Activated naive CD8-positive, alpha-beta T cell (primary cell): ENCODE measurements around the gene TRIO.

Experiments used
- H3K27ac Mint-ChIP-seq: one replicate; pipeline ENCODE4 v1.8.0; 2021; ENCODE audit warnings: mixed read lengths
- H3K27me3 Mint-ChIP-seq: one replicate; pipeline ENCODE4 v1.8.0; 2021; ENCODE audit warnings: mixed read lengths
- H3K36me3 Mint-ChIP-seq: one replicate; pipeline ENCODE4 v1.8.0; 2021; ENCODE audit warnings: mixed read lengths
- H3K4me1 Mint-ChIP-seq: one replicate; pipeline ENCODE4 v1.8.0; 2021; ENCODE audit warnings: low read depth, mixed read lengths
- H3K4me3 Mint-ChIP-seq: one replicate; pipeline ENCODE4 v1.8.0; 2021; ENCODE audit warnings: mild to moderate bottlenecking, mixed read lengths
- H3K9me3 Mint-ChIP-seq: one replicate; pipeline ENCODE4 v1.8.0; 2021; ENCODE audit warnings: low read depth, mixed read lengths

Gene TRIO

GRCh38 chr5:14134771-14135170 lies 8.4 kb upstream of the TRIO start:
- Mint-ChIP-seq H3K27me3 (peaks cover 41% of the 10 kb centered on the region), H3K4me1 (no peaks in the 10 kb centered on the region), H3K27ac (no peak overlapping the region), H3K4me3 (no peak overlapping the region), H3K9me3 (peaks cover 4% of the 10 kb centered on the region), H3K36me3 (peaks cover 4% of the 10 kb centered on the region)

GRCh38 chr5:14135621-14136020 lies 7.5 kb upstream of the TRIO start:
- Mint-ChIP-seq H3K27me3 (peaks cover 41% of the 10 kb centered on the region), H3K9me3 (peaks cover 4% of the 10 kb centered on the region), H3K4me1 (no peaks in the 10 kb centered on the region), H3K36me3 (peaks cover 4% of the 10 kb centered on the region), H3K4me3 (no peak overlapping the region), H3K27ac (no peak overlapping the region)

DNA sequence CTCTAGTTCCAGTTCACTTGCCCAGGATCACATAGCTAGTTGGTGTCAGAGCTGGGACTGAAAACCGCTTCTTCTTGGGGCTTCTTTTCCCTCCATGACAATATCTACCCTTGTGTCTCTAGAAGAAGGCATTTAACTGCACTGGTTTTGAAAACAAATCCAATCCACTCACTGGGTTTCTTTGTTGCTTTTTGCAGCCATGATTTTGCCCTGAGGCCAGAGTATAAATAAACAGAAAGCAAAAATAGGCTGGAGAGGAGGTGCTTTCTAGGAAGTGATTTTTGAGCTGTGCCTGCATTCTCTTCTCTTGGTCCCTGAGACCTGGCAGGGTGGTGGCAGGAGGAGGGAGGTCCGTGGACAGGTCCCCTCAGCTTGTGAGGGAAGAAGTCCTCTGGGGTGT lies 6.9 kb upstream of the TRIO start:
- Mint-ChIP-seq H3K27me3 (peaks cover 43% of the 10 kb centered on the region), H3K4me1 (no peaks in the 10 kb centered on the region), H3K36me3 (peaks cover 4% of the 10 kb centered on the region), H3K4me3 (no peak overlapping the region), H3K9me3 (peaks cover 4% of the 10 kb centered on the region), H3K27ac (no peak overlapping the region)

- H3K4me1 Mint-ChIP-seq = peaks cover 8% of the 10 kb centered on the region
- H3K9me3 Mint-ChIP-seq = peaks cover 4% of the 10 kb centered on the region
- H3K36me3 Mint-ChIP-seq = peaks cover 4% of the 10 kb centered on the region
- H3K27ac Mint-ChIP-seq = no peak overlapping the region
- no peak overlapping the region for H3K4me3 Mint-ChIP-seq
- H3K27me3 Mint-ChIP-seq = peaks cover 44% of the 10 kb centered on the region
Observed at GRCh38 chr5:14138608-14139540, 4.3 kb upstream of the TRIO start.

- H3K27me3 Mint-ChIP-seq = peaks cover 35% of the 10 kb centered on the region
- H3K36me3 Mint-ChIP-seq = peaks cover 2% of the 10 kb centered on the region
- H3K9me3 Mint-ChIP-seq = no peaks in the 10 kb centered on the region
- peaks cover 14% of the 10 kb centered on the region for H3K4me1 Mint-ChIP-seq
- no peak overlapping the region for H3K27ac Mint-ChIP-seq
- no peak overlapping the region for H3K4me3 Mint-ChIP-seq
Observed at GRCh38 chr5:14141764-14142163, 1.4 kb upstream of the TRIO start.

DNA sequence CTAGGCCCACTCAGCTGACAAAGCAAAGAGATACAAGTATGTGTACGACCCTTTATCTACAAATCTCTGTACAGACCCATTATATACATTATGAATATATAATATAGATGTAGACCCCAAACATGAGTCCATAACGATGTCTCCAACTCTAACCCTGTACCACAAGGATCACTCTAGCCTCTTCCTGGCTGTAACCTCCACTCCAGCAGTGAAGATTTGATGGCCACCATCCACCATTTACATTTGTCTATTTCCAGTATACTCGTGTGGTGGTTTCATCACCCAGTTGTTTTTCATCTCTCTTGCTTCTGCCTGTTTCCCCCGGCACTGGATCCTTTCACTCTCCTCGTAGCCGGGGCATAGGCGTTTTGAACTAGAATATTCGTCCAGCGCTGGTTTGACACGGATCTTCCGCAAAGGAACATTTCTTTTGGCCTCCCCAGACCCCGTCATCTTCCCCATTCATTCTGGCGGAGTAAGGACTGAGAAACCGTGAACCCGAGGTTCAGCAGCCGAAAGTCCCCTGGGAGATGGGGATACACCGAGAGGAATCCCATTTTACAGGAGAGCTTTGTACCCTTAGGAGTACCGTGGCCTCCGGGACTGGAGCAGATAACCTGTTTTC lies 828 bp upstream of the TRIO start:
- H3K4me3 Mint-ChIP-seq = peak overlapping the region; percentile 75
- no peaks in the 10 kb centered on the region for H3K9me3 Mint-ChIP-seq
- H3K36me3 Mint-ChIP-seq = peaks cover 2% of the 10 kb centered on the region
- H3K27ac Mint-ChIP-seq = no peak overlapping the region
- H3K4me1 Mint-ChIP-seq = peaks cover 14% of the 10 kb centered on the region
- H3K27me3 Mint-ChIP-seq = peaks cover 32% of the 10 kb centered on the region

- no peaks in the 10 kb centered on the region for H3K9me3 Mint-ChIP-seq
- peaks cover 14% of the 10 kb centered on the region for H3K4me1 Mint-ChIP-seq
- H3K36me3 Mint-ChIP-seq = no peaks in the 10 kb centered on the region
- peaks cover 28% of the 10 kb centered on the region for H3K27me3 Mint-ChIP-seq
- H3K4me3 Mint-ChIP-seq = no peak overlapping the region
- H3K27ac Mint-ChIP-seq = no peak overlapping the region
Observed at GRCh38 chr5:14143546-14143840, 351 bp downstream of the TRIO start.

DNA sequence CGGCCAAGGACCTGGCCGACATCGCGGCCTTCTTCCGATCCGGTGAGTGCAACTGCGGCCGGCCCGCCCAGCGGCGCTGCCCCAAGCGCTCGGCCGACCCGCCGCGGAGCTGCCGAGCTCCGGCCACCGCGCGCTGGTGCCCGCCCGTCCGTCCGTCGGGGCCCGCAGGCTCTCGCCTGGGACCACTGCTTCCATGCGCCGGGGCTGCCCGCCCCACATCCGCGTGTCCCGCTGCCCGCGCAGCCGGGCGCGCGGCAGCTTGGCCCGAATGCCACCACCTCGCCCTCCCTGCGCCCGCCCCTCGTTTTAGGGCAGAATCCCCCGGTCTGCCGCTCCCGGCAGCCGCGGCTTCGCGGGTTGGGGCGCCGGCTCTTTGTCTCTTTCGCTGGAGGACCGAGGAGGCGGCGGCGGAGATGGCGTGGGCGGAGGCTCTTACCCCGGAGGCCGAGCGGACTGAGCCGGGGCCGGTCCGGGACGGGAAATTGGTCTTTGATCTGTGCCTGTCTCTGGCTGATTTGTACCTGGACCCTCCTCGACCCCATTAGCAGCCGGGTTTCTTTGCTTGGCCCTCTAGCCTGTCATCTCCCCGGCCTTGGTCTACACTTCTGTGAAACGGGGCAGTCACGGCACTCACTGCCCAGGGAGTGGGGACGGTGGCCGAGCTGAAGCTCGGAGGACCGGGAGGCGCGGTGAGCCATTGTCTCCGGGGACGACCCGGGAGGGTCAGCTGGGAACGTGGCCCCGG lies 871 bp downstream of the TRIO start:
- Mint-ChIP-seq H3K4me3 (peak overlapping the region; percentile 83), H3K27ac (no peak overlapping the region), H3K4me1 (peaks cover 14% of the 10 kb centered on the region), H3K9me3 (no peaks in the 10 kb centered on the region), H3K27me3 (peaks cover 28% of the 10 kb centered on the region), H3K36me3 (no peaks in the 10 kb centered on the region)

DNA sequence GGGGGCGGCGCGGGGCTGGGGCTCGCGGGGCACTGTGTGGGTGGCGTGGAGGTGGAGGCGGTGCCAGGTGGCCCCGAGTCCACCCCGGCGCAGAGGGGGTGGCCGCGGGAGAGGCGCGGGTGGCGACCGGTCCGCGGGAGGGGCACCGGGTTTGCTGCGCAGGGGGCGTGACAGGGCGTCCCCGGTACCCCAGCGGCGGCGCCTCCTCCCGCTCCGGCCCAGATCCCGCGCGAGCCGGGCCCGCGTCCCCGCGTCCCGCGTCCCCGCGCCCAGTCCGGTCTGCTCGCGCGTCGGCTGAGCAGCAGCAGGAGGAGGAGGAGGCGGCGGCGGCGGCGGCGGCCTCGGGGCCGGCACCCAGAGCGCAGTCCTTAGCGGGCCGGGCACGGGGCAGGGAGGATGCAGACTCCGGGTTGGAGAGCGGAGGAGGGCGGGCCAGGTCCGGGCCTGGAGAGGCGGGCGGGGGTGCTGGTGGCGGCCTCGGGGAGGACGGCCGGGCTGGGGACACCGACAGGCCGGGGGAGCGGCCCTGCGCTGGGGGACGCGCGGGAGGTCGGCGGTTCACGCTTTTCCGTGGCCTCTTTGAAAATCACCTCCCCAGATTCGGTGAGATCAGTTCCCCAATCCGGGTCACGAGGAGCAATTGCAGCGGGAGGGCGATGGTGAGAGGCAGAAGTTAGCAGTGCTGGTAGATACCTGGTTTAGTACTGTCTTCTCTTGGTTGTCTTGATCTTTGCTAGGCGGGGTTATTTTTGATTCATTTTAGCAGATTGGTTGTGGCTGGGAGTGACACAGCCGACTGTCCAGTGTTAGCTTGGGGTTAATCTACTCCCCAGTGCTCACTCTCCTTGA lies 1.7 kb downstream of the TRIO start:
- Mint-ChIP-seq H3K27me3 (peaks cover 29% of the 10 kb centered on the region), H3K27ac (peak overlapping the region; percentile 43), H3K4me3 (peak overlapping the region; percentile 86), H3K4me1 (peaks cover 14% of the 10 kb centered on the region), H3K36me3 (no peaks in the 10 kb centered on the region), H3K9me3 (no peaks in the 10 kb centered on the region)

- Mint-ChIP-seq H3K4me3 (peak overlapping the region; percentile 86), H3K27me3 (peaks cover 30% of the 10 kb centered on the region), H3K4me1 (peaks cover 14% of the 10 kb centered on the region), H3K9me3 (no peaks in the 10 kb centered on the region), H3K27ac (no peak overlapping the region), H3K36me3 (no peaks in the 10 kb centered on the region)
Observed at GRCh38 chr5:14145435-14146334, 2.5 kb downstream of the TRIO start.

GRCh38 chr5:14146725-14147124 lies 3.6 kb downstream of the TRIO start:
- Mint-ChIP-seq H3K27ac (no peak overlapping the region), H3K36me3 (no peaks in the 10 kb centered on the region), H3K9me3 (no peaks in the 10 kb centered on the region), H3K27me3 (peaks cover 28% of the 10 kb centered on the region), H3K4me3 (no peak overlapping the region), H3K4me1 (peaks cover 14% of the 10 kb centered on the region)

DNA sequence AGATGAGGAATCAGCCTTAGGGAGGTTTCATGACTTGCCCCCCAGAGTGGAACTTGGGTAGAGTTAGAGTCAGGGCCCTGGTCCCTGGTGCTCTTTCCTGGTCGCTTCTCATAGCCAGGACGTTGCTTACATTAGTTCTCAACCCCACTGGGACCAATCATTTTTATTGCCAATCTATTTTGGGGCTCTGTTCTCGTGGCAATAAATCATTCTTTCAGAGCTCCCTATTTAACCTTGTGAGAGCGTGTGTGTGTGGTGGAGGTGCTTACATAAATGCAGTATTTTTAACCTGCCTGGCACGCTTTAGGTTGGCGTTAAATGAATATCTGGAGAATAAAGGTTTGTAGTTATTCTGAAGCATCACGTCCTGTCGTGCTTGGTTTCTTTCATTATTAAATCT lies 4.1 kb downstream of the TRIO start:
- no peaks in the 10 kb centered on the region for H3K36me3 Mint-ChIP-seq
- no peak overlapping the region for H3K4me3 Mint-ChIP-seq
- peaks cover 26% of the 10 kb centered on the region for H3K27me3 Mint-ChIP-seq

DNA sequence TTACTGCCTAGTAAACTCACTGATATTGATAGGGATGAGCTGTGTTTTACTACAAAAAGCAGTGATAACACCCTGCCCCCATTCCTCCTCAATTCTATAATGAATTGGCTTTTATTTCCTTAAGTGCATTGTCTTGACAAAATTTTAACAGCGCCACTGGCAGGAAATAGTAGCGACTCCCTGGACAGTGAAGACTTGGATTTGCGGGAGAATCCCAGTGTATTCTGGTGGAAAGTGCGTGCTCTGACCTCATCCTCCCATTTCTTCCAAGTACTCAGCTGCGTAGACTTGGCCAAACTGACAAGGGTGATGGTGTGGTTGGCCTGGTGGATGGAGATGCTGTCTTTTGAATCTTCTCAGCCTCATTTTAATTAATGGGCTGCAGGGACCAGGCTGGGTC lies 5.3 kb downstream of the TRIO start:
- H3K4me3 Mint-ChIP-seq = no peak overlapping the region
- H3K9me3 Mint-ChIP-seq = no peaks in the 10 kb centered on the region
- peaks cover 23% of the 10 kb centered on the region for H3K27me3 Mint-ChIP-seq
- no peak overlapping the region for H3K27ac Mint-ChIP-seq
- H3K36me3 Mint-ChIP-seq = no peaks in the 10 kb centered on the region
- H3K4me1 Mint-ChIP-seq = peaks cover 6% of the 10 kb centered on the region

More for the DNA sequence above, 4.1 kb downstream of the TRIO start:
- Mint-ChIP-seq H3K4me1 (peaks cover 10% of the 10 kb centered on the region), H3K9me3 (no peaks in the 10 kb centered on the region), H3K27ac (no peak overlapping the region)
